GM18907 (cell line): Measurements from ENCODE around the gene HOXD4.

ENCODE experiments used
- ATAC-seq: cut with Tn5 transposase; IDR thresholded peaks from one replicate; pipeline ENCODE4 v1.9.1; 2021; ENCODE audit warnings: mild to moderate bottlenecking, moderate library complexity; ENCODE audit not compliant: unreplicated experiment

Gene HOXD4

GRCh38 chr2:176170602-176171305 is 19.4 kb downstream of the HOXD4 start:
- ATAC-seq, result no peak

GRCh38 chr2:176171351-176172006 is 20.1 kb downstream of the HOXD4 start:
- no peak for ATAC-seq

- ATAC-seq, result no peak
Observed at GRCh38 chr2:176172007-176172894, 20.9 kb downstream of the HOXD4 start.

- no peak for ATAC-seq
Observed at GRCh38 chr2:176172895-176173566, 21.7 kb downstream of the HOXD4 start.

GRCh38 chr2:176173567-176174381 is 22.4 kb downstream of the HOXD4 start:
- no peak for ATAC-seq

GRCh38 chr2:176174382-176174823 is 23.1 kb downstream of the HOXD4 start:
- no peak for ATAC-seq

GRCh38 chr2:176174824-176175708 is 23.7 kb downstream of the HOXD4 start:
- ATAC-seq, result no peak

GRCh38 chr2:176175709-176176607 is 24.6 kb downstream of the HOXD4 start:
- ATAC-seq, result no peak

GRCh38 chr2:176177580-176178037 is 26.3 kb downstream of the HOXD4 start:
- ATAC-seq, result no peak

- no peak for ATAC-seq
Observed at GRCh38 chr2:176178038-176178756, 26.8 kb downstream of the HOXD4 start.

- no peak for ATAC-seq
Observed at GRCh38 chr2:176178757-176179295, 27.5 kb downstream of the HOXD4 start.

GRCh38 chr2:176181551-176181950 is 30.2 kb downstream of the HOXD4 start:
- ATAC-seq, result no peak

GRCh38 chr2:176182671-176183070 is 31.3 kb downstream of the HOXD4 start:
- no peak for ATAC-seq

GRCh38 chr2:176184749-176185148 is 33.4 kb downstream of the HOXD4 start:
- no peak for ATAC-seq

GRCh38 chr2:176186024-176186423 is 34.7 kb downstream of the HOXD4 start:
- no peak for ATAC-seq

- no peak for ATAC-seq
Observed at GRCh38 chr2:176187200-176187898, 36.0 kb downstream of the HOXD4 start.
